NCI-H2171 treated with DMSO at 0.1 percent for 48 hours (cell line): ENCODE results near the gene ATP8B3.
A peak's percentile ranks its signal among the peaks of the same experiment; 100 is the strongest.

Experiments
- DNase-seq: peaks from one replicate; lab custom pipeline; 2025; lab: John Stamatoyannopoulos, UW

The ATP8B3 gene

GRCh38 chr19:1851654-1852580, 39.8 kb upstream of the ATP8B3 start:
- no peak for DNase-seq

- no peak for DNase-seq
These were observed 39.0 kb upstream of the ATP8B3 start for GRCh38 chr19:1850809-1851653.

- DNase-seq = no peak
These were observed 37.9 kb upstream of the ATP8B3 start for GRCh38 chr19:1849886-1850398.

GRCh38 chr19:1849132-1849474, 37.0 kb upstream of the ATP8B3 start:
- DNase-seq = no peak

- DNase-seq = peak; percentile 93
These were observed 36.5 kb upstream of the ATP8B3 start, which contains the start of gene REXO1 for GRCh38 chr19:1848399-1849131. TSS of gene REXO1 (minus strand) at chr19:1848483. CDS start at chr19:1848358, 125 bp downstream.

GRCh38 chr19:1847684-1848398, 35.8 kb upstream of the ATP8B3 start:
- no peak for DNase-seq

GRCh38 chr19:1847348-1847683, 35.2 kb upstream of the ATP8B3 start:
- DNase-seq = no peak

- DNase-seq = no peak
These were observed 34.6 kb upstream of the ATP8B3 start for GRCh38 chr19:1846517-1847204.

- DNase-seq = no peak
These were observed 33.6 kb upstream of the ATP8B3 start for GRCh38 chr19:1845642-1846041.

- DNase-seq = no peak
These were observed 33.0 kb upstream of the ATP8B3 start for GRCh38 chr19:1845125-1845515.

- DNase-seq = no peak
These were observed 32.5 kb upstream of the ATP8B3 start for GRCh38 chr19:1844513-1845124.

- no peak for DNase-seq
These were observed 31.7 kb upstream of the ATP8B3 start for GRCh38 chr19:1843646-1844394.

- DNase-seq = no peak
These were observed 31.0 kb upstream of the ATP8B3 start for GRCh38 chr19:1843116-1843515.

GRCh38 chr19:1841209-1841924, 29.3 kb upstream of the ATP8B3 start:
- no peak for DNase-seq

GRCh38 chr19:1840541-1841115, 28.6 kb upstream of the ATP8B3 start:
- DNase-seq = no peak

GRCh38 chr19:1839658-1840540, 27.8 kb upstream of the ATP8B3 start:
- no peak for DNase-seq

- no peak for DNase-seq
These were observed 25.6 kb upstream of the ATP8B3 start for GRCh38 chr19:1837625-1838105.

- no peak for DNase-seq
These were observed 25.1 kb upstream of the ATP8B3 start for GRCh38 chr19:1837222-1837565.
